AG09309 (cell line): ENCODE measurements around the gene CLTB.

Experiments used
- DNase-seq: peaks from one replicate; pipeline ENCODE4 v3.0.0-alpha.2; 2010; ENCODE audit warnings: low read depth
- H3K4me3 ChIP-seq: 2 replicates; pipeline ENCODE4 v1.5.1; 2011; ENCODE audit warnings: mild to moderate bottlenecking, low read depth, low read length, moderate library complexity; ENCODE audit not compliant: control insufficient read depth
- TF ChIP-seq, protein P1 (sequence below): IDR thresholded peaks from 2 replicates; pipeline ENCODE4 v1.5.1; 2011; ENCODE audit warnings: mild to moderate bottlenecking, low read depth, low read length, inconsistent platforms; ENCODE audit not compliant: insufficient read depth, control insufficient read depth; ENCODE audit errors: missing control alignments

Gene CLTB

DNA sequence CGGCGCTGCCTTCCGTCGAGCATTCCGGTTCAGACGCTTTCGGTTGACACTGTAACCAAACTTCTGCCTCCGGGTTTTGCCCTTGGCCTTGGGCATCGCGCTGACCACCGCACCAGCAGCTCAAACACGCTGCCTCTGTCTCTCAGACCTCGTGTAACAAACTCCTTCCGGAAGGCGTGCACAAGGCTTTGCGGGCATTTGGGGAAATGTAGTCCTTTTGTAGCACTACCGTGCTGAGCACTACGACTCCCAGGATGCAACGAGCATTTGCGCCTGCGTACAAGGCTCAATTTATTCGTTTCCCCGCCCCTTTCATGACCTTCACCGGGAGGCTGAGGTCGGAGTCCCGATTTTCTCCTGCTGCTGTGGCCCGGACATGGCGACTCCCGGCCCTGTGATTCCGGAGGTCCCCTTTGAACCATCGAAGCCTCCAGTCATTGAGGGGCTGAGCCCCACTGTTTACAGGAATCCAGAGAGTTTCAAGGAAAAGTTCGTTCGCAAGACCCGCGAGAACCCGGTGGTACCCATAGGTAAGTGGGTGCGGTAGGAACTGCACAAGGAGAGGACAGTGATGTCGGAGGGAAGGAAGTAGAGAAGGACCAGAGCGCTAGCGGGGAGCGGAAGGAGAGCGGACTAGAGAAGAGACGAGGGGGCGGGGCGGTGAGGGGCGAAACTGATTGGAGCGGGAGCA lies 27.8 kb downstream of the CLTB start, which contains the start of the genes HIGD2A and NOP16:
Gene HIGD2A, plus strand, starts transcription at position 308 of the 691 bp plus-strand sequence. Its CDS starts 69 bp downstream, at position 377.
Gene NOP16, minus strand, starts transcription at position 155 of the 691 bp plus-strand sequence. Its CDS starts 59 bp downstream, at position 96.
- TF ChIP-seq, protein P1, sequence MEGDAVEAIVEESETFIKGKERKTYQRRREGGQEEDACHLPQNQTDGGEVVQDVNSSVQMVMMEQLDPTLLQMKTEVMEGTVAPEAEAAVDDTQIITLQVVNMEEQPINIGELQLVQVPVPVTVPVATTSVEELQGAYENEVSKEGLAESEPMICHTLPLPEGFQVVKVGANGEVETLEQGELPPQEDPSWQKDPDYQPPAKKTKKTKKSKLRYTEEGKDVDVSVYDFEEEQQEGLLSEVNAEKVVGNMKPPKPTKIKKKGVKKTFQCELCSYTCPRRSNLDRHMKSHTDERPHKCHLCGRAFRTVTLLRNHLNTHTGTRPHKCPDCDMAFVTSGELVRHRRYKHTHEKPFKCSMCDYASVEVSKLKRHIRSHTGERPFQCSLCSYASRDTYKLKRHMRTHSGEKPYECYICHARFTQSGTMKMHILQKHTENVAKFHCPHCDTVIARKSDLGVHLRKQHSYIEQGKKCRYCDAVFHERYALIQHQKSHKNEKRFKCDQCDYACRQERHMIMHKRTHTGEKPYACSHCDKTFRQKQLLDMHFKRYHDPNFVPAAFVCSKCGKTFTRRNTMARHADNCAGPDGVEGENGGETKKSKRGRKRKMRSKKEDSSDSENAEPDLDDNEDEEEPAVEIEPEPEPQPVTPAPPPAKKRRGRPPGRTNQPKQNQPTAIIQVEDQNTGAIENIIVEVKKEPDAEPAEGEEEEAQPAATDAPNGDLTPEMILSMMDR = no peak
- peak within 1 kb of the TSS; percentile 97 for H3K4me3 ChIP-seq
- peak; percentile 95 for DNase-seq

DNA sequence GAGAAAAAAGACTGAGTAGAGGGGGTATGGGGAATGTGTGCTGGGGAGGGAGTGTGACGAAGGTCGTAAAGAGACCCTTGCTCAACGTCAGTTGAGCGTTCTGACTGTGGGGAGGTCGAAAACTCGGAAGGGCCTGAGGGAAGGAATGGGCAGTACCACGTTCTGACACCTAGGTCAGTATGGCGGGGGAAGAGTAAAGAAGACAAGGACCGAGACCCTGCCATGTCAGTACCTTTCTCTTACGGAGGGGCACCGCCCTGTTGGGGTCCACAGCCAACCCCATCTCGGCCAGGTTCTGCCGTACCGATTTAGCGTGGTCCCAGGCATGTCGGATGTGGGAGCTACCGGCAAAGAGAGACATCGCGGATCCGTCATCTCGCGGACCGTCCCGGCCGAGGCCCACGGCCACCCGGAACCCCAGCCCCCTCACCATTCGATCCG lies 28.3 kb downstream of the CLTB start:
- TF ChIP-seq, protein P1 = no peak
- no peak for DNase-seq
- peak overlapping the region; percentile 97 for H3K4me3 ChIP-seq

DNA sequence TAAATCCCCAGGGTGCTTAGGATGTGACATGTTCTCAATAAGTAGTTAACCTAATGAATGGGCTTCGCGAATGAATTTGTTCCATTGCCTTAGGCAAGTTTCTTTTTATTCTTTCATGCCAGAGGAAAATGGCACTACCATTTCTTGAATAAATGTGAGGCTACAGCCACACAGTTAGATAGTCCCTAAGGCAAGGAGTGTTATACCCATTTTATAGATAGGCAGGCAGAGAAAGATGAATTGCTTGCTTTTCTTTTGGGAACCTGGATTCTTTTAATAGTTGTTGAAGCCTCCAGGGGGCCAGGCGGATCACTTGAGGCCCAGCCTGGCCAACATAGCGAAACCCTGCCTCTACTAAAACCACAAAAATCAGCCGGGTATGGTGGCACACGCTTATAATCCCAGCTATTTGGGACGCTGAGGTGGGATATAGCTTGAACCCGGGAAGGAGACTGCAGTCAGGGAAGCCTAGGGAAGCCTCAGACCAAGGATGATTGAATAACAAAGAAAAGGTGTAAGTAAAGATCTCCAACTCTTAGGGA lies 28.9 kb downstream of the CLTB start:
- peak overlapping the region; percentile 97 for H3K4me3 ChIP-seq
- DNase-seq = no peak
- TF ChIP-seq, protein P1 = no peak

DNA sequence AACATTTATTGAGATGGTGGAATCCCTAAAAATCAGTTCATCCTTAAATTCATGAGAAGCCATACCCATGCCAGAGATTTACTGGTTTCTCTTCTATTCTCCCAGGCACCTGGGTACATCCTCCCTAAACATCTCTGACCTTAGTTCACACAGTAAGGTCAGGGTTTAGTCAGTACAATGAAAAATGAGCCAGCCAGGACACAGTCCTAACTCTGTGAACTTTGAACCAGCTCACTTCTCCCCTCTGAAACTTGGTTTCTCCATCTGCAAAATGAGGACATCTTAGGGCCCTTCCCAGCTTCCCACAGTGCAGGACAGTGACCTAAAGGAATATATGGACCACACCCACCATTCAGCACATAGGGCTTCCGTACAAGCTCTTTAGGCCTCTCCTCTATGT lies 29.8 kb downstream of the CLTB start:
- H3K4me3 ChIP-seq = no peak overlapping the region
- TF ChIP-seq, protein P1 = no peak
- DNase-seq = no peak

GRCh38 chr5:176384991-176385390 lies 31.3 kb downstream of the CLTB start:
- TF ChIP-seq, protein P1 = no peak
- no peak for DNase-seq
- H3K4me3 ChIP-seq = no peak overlapping the region

- TF ChIP-seq, protein P1 = no peak
- DNase-seq = no peak
- H3K4me3 ChIP-seq = no peak overlapping the region
These were observed 31.9 kb downstream of the CLTB start for GRCh38 chr5:176384366-176384930.
